Measurements from ENCODE around the gene SNTG2. TPM values are rescaled to one million over a fixed set of nuclear protein-coding genes. Genes with fewer than 3 reads are reported as not detected.

Gene SNTG2
- total and polyA plus RNA-seq, 12 donors = 0.26 to 4.3 (median 0.72) TPM; not detected in 1

- DNase-seq = no peak
- H3K36me3 ChIP-seq (replicated peaks in 1 of 2) = no peaks in the 10 kb centered on the region
- H3K27ac ChIP-seq = no peak overlapping the region
- intact Hi-C loops (cut with DNase I) = no loop called here
- no peaks in the 10 kb centered on the region for H3K9me3 ChIP-seq (replicated peaks in 1 of 3)
- H3K4me3 ChIP-seq = no peak overlapping the region
- WGBS, 4 donors = 54 to 76% (median 73%) methylated on average over 2 to 4 of the region's 4 CpGs
- no peak for TF ChIP-seq POLR2A (IDR thresholded peaks at IDR 0.05)
- TF ChIP-seq, protein P1, sequence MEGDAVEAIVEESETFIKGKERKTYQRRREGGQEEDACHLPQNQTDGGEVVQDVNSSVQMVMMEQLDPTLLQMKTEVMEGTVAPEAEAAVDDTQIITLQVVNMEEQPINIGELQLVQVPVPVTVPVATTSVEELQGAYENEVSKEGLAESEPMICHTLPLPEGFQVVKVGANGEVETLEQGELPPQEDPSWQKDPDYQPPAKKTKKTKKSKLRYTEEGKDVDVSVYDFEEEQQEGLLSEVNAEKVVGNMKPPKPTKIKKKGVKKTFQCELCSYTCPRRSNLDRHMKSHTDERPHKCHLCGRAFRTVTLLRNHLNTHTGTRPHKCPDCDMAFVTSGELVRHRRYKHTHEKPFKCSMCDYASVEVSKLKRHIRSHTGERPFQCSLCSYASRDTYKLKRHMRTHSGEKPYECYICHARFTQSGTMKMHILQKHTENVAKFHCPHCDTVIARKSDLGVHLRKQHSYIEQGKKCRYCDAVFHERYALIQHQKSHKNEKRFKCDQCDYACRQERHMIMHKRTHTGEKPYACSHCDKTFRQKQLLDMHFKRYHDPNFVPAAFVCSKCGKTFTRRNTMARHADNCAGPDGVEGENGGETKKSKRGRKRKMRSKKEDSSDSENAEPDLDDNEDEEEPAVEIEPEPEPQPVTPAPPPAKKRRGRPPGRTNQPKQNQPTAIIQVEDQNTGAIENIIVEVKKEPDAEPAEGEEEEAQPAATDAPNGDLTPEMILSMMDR (IDR thresholded peaks at IDR 0.05) = no peak
- peaks cover 4% of the 10 kb centered on the region for H3K27me3 ChIP-seq
- H3K4me1 ChIP-seq (replicated peaks in 1 of 2) = no peaks in the 10 kb centered on the region
Measured at GRCh38 chr2:1037066-1037465, 86.4 kb downstream of the SNTG2 start.

DNA sequence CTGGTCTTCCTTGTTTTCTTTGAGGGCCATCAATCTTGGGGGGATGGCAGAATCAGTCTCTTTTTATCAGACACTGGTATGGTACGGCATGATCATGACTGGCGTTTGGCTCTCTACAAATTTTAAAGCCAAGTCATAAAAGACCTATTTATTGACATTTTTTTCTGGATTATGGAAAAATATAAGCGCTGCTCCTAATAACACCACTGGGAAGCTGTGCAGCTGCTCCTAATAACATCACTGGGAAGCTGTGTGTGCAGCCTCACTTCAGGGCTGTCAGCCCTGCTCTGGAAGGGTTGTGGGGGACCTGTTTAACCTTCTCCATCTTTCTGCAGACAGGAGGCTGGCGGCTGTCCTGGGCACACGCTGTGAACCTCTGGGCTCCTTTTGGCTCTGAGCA, 88.9 kb downstream of the SNTG2 start:
- 66 to 86% (median 67%) methylated on average over 3 to 5 of the region's 5 CpGs for WGBS, 4 donors
- H3K36me3 ChIP-seq (replicated peaks in 1 of 2) = no peaks in the 10 kb centered on the region
- no peak overlapping the region for H3K4me3 ChIP-seq
- H3K4me1 ChIP-seq (replicated peaks in 1 of 2) = no peaks in the 10 kb centered on the region
- TF ChIP-seq, protein P1 (IDR thresholded peaks at IDR 0.05) = no peak
- TF ChIP-seq POLR2A (IDR thresholded peaks at IDR 0.05) = no peak
- H3K27ac ChIP-seq = no peak overlapping the region
- intact Hi-C loops (cut with DNase I) = no loop called here
- H3K9me3 ChIP-seq (replicated peaks in 1 of 3) = no peaks in the 10 kb centered on the region
- peaks cover 4% of the 10 kb centered on the region for H3K27me3 ChIP-seq
- DNase-seq = no peak

GRCh38 chr2:1041012-1041805, 90.6 kb downstream of the SNTG2 start:
- no peak overlapping the region for H3K27ac ChIP-seq
- intact Hi-C loops (cut with DNase I) = no loop called here
- H3K4me1 ChIP-seq (replicated peaks in 1 of 2) = no peaks in the 10 kb centered on the region
- H3K36me3 ChIP-seq (replicated peaks in 1 of 2) = no peaks in the 10 kb centered on the region
- peaks cover 4% of the 10 kb centered on the region for H3K27me3 ChIP-seq
- no peaks in the 10 kb centered on the region for H3K9me3 ChIP-seq (replicated peaks in 1 of 3)
- no peak overlapping the region for H3K4me3 ChIP-seq
- 73 to 79% (median 78%) methylated on average over 9 of the region's 9 CpGs for WGBS, 4 donors
- TF ChIP-seq, protein P1 (IDR thresholded peaks at IDR 0.05) = no peak
- no peak for TF ChIP-seq POLR2A (IDR thresholded peaks at IDR 0.05)
- no peak for DNase-seq

DNA sequence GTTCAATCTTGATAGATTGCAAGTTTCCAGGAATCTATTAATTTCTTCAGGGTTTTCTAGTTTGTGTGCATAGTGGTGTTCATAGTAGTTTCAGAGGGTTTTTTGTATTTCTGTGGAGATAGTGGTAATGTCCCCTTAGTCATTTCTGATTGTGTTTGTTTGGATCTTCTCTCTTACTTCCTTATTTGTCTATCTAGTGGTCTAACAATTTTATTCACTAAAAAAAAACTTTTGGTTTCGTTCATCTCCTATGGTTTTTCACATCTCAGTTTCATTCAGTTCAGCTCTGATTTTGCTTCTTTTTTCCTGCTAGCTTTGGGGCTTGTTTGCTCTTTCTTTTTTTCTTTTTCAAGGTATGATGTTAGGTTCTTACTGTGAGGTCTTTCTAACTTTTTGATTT, 94.5 kb downstream of the SNTG2 start:
- Histone ChIP-seq H3K4me1 (replicated peaks in 1 of 2) (no peaks in the 10 kb centered on the region), H3K9me3 (replicated peaks in 1 of 3) (no peaks in the 10 kb centered on the region), H3K27ac (no peak overlapping the region), H3K4me3 (no peak overlapping the region), H3K36me3 (replicated peaks in 1 of 2) (no peaks in the 10 kb centered on the region), H3K27me3 (no peaks in the 10 kb centered on the region)
- 64 to 77% (median 67%) methylated on average over 1 of the region's 1 CpG for WGBS, 4 donors
- DNase-seq = no peak
- intact Hi-C loops (cut with DNase I) = no loop called here
- TF ChIP-seq POLR2A (IDR thresholded peaks at IDR 0.05) = no peak
- TF ChIP-seq, protein P1 (IDR thresholded peaks at IDR 0.05) = no peak
